Activated T-cell treated with anti-CD3 and anti-CD28 coated beads for 24 hours (primary cell): ENCODE data around the gene CD101.

Experiments used
- DNase-seq: peaks from one replicate; pipeline ENCODE4 v3.0.0-alpha.2; 2020; ENCODE audit warnings: low read depth

Gene CD101

GRCh38 chr1:117051224-117052064 lies 49.9 kb downstream of the CD101 start:
- DNase-seq = peak; percentile 14

DNA sequence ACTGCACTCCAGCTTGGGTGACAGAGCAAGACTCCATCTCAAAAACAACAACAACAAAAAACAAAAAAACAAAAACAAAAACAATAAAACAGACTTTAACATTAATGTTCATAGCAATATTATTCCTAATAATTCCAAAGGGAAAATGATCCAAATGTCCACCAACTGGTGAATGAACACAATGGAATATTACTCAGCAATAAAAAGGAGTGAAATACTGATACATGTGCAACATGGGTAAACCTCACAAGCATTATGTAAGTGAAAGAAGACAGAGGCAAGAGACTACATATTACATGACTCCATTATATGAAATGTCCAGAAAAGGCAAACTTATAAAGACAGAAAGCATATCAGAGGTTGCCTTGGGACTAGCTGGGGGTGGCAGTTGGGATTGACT lies 52.5 kb downstream of the CD101 start:
- no peak for DNase-seq

- no peak for DNase-seq
These were observed 57.2 kb downstream of the CD101 start for GRCh38 chr1:117058810-117059209.

GRCh38 chr1:117059334-117059677 lies 57.7 kb downstream of the CD101 start:
- peak; percentile 48 for DNase-seq

GRCh38 chr1:117059678-117060440 lies 58.3 kb downstream of the CD101 start, which contains the start of gene TTF2:
Gene TTF2 (plus strand): TSS chr1:117060326. CDS start chr1:117060347, 21 bp downstream.
- DNase-seq = peak; percentile 94

GRCh38 chr1:117060441-117061317 lies 59.1 kb downstream of the CD101 start:
- no peak for DNase-seq

GRCh38 chr1:117061986-117062415 lies 60.4 kb downstream of the CD101 start:
- no peak for DNase-seq

DNA sequence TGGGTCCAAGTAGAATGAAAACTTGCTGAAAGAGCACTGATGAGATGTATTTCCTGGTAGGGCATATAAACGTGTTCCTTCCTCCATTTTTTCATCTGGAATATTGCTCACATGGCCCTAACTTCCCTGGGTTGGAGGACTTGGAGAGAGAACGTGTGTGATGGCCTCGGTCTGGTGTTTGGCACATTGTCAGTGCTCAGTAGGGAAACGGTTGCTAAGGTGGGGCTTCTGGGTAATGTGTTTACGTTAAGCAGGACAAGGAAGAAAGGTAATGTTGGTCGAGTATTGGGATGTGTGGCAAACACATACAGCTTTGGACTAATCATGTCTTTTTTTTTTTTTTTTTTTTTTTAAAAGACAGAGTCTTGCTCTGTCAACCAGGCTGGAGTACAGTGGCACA lies 64.8 kb downstream of the CD101 start:
- no peak for DNase-seq

DNA sequence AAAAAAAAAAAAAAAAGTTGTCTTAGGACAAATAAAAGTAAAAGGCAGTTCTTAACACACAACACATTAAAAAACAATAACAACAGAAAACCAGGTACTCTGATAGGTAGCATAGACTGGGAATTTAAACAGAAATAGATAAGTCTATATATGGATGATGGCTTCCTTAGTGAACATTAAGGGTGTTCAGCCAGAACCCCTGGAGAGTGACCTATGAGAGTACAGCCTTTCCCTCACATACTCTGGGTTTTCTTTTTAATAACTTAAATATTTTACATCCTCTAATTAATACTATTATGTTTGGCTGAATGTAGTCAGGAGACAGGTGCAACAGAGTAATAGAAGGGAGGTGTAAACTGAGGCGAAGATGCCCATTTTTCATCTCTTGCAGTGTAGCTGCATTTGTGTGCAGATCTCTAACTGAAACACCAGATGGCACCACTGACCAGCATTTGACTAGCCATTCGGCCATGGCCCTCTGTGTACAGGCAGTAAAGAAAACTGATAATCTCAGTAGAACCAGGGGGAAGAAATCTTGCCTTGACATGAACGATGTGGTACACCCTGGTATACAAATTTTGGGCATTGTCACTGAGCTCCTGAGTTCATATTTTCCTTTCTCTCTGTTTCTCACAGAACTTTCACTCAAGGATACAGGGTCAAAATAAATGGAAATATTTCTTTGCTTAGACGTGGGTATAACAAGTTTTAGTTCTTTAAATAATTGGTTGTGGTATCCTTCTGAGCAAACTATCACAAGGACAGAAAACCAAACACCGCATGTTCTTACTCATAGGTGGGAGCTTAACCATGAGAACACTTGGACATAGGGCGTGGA lies 66.2 kb downstream of the CD101 start:
- DNase-seq = peak; percentile 28

- no peak for DNase-seq
These were observed 67.0 kb downstream of the CD101 start for GRCh38 chr1:117068580-117068979.

GRCh38 chr1:117069220-117069844 lies 67.8 kb downstream of the CD101 start:
- DNase-seq = no peak

GRCh38 chr1:117070124-117070523 lies 68.6 kb downstream of the CD101 start:
- DNase-seq = no peak

DNA sequence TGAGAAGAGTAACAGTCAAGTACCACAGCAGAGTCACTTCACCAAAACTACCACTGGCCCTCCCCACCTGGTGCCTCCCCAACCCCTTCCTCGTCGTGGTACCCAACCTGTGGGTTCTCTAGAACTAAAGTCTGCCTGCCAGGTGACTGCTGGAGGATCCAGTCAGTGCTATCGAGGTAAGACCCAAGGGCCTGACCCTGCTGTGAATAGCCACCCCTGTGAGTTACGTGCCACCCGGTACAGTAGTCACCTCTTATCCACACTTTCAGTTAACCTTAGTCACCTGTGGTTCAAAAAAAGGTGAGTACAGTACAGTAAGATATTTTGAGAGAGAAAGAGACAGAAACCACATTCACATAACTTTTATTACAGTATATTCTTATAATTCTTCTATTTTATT lies 75.1 kb downstream of the CD101 start:
- no peak for DNase-seq

DNA sequence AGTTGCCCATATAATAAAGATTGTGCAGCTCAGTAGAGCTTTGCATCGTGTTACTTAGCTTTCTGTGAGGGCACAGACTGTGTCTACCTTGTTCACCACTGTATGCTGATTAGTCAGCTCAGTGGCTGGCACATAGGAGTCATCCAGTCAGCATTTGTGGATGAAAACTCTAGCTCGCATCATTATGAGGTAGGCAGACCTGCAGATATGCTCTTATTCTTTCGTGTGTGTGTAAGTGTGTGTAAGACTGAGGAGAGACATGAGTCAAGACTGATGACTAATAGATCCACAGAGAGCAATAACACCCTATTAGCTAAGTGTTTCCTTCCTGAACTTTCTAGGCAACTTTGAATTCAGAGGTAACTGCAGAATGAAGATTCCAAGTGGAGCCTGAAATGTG lies 75.7 kb downstream of the CD101 start:
- peak; percentile 62 for DNase-seq

- no peak for DNase-seq
These were observed 78.2 kb downstream of the CD101 start for GRCh38 chr1:117079737-117080136.

DNA sequence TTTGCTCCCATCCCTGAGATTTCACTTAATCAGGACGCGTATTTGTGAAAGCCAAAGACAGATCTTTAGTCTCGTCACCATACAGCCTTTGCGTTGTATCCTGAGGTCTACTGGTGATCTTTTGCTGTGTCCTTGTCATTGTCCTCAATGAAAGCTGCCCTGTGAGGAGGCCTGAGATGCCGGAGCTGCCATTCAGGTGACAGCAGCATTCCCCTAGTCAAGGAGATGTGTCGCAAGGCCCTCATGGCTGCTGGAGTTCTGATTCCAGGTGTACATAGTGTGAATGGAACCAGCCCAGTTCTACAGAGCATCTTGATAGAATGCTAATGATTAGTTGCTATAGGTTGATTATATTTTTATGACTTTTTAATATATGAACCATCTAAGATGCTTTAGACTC lies 82.7 kb downstream of the CD101 start:
- no peak for DNase-seq
